Naive thymus-derived CD8-positive, alpha-beta T cell (primary cell): Measurements from ENCODE around the gene CLIC3. TPM values are rescaled to one million over a fixed set of nuclear protein-coding genes. Genes with fewer than 3 reads are reported as not detected.

Experiments used
- ATAC-seq, 2 donors: fragments of 150-1000 bp; cut with Tn5 transposase in 1 of 2; sonication (Bioruptor Pico), chemical (Tn5 transposase) in 1 of 2; 1 replicate in 1 of 2; 2 replicates in 1 of 2; pipeline ENCODE4 v1.10.0; 2021; ENCODE audit warnings: mild to moderate bottlenecking in 2 of 2, moderate library complexity in 2 of 2
- POLR2A ChIA-PET: fragments of 350-600 bp; sonication (Branson Sonifier 250); formaldehyde crosslinking; loops from one replicate; lab custom pipeline; 2021; ENCODE audit warnings: antibody characterized with exemption; lab: Charles Lee
- DNase-seq, 10 donors: peaks; one replicate each; pipeline versions ENCODE4 v3.0.0 to v3.0.0-alpha.2; 2020 to 2022
- H3K27ac Mint-ChIP-seq, 10 donors: one replicate each; pipeline ENCODE4 v1.8.0; 2020 to 2022; ENCODE audit warnings: mild to moderate bottlenecking in 10 of 10, mixed read lengths in 10 of 10, moderate library complexity in 4 of 10, inconsistent platforms in 1 of 10
- H3K27me3 Mint-ChIP-seq, 5 donors: one replicate each; pipeline ENCODE4 v1.8.0; 2021 to 2022; ENCODE audit warnings: mixed read lengths in 5 of 5
- H3K36me3 Mint-ChIP-seq, 3 donors: one replicate each; pipeline ENCODE4 v1.8.0; 2020 to 2022; ENCODE audit warnings: mixed read lengths in 3 of 3, mild to moderate bottlenecking in 2 of 3, inconsistent platforms in 1 of 3
- H3K4me1 Mint-ChIP-seq, 4 donors: one replicate each; pipeline ENCODE4 v1.8.0; 2021 to 2022; ENCODE audit warnings: mixed read lengths in 4 of 4
- H3K4me3 Mint-ChIP-seq, 10 donors: one replicate each; pipeline ENCODE4 v1.8.0; 2020 to 2022; ENCODE audit warnings: mild to moderate bottlenecking in 10 of 10, mixed read lengths in 10 of 10, moderate library complexity in 6 of 10, inconsistent platforms in 1 of 10
- H3K9me3 Mint-ChIP-seq, 9 donors: one replicate each; pipeline ENCODE4 v1.8.0; 2020 to 2022; ENCODE audit warnings: mixed read lengths in 9 of 9, mild to moderate bottlenecking in 3 of 9, inconsistent platforms in 1 of 9, moderate library complexity in 1 of 9
- polyA plus RNA-seq, 3 donors: library from polyadenylated mRNA; unstranded; fragments of 300-500 nt; fragmentation: Illumina TruSeq; gene quantifications; one replicate each; pipeline ENCODE4 v1.2.3, GENCODE V29; 2021
- total RNA-seq, 8 experiments: library from RNA in 2 of 8; stranded (reverse) in 2 of 8; gene quantifications; one replicate each; pipeline ENCODE4 v1.2.3 and lab custom pipeline; 2021 to 2026

The CLIC3 gene
- total and polyA plus RNA-seq, 5 experiments from 2014 or later = 7.0 to 30.2 (median 13.5) TPM

GRCh38 chr9:136964833-136965422 is 31.4 kb downstream of the CLIC3 start:
- Mint-ChIP-seq H3K27ac (peak overlapping the region in 5 of 10 donors; percentile 56 to 94 (median 83)), H3K4me1 (peaks cover 19 to 52% (median 46%) of the 10 kb centered on the region in 4 donors), H3K36me3 (no peaks in the 10 kb centered on the region), H3K9me3 (no peaks in the 10 kb centered on the region), H3K4me3 (peak overlapping the region in 7 of 10 donors; percentile 19 to 76 (median 33)), H3K27me3 (no peaks in the 10 kb centered on the region)
- DNase-seq (no peak), ATAC-seq (no peak)
- POLR2A ChIA-PET = interaction anchor here (1.1 to 1.8 kb wide), 3 partner anchors 10 to 27 kb away, joined by 4 to 7 read pairs (median 5); partner anchors contain the start of gene PAXX

GRCh38 chr9:136964171-136964689 is 32.1 kb downstream of the CLIC3 start:
- Mint-ChIP-seq H3K9me3 (no peaks in the 10 kb centered on the region), H3K27me3 (no peaks in the 10 kb centered on the region)

GRCh38 chr9:136963751-136964150 is 32.6 kb downstream of the CLIC3 start:
- ATAC-seq (no peak), DNase-seq (no peak)
- no peaks in the 10 kb centered on the region for H3K36me3 Mint-ChIP-seq
- POLR2A ChIA-PET = interaction anchor here (0.6 to 0.9 kb wide), 2 partner anchors 11 to 85 kb away, joined by 3 to 5 read pairs; partner anchors contain the start of gene LCN12
- no peak overlapping the region for H3K4me3 Mint-ChIP-seq
- H3K27ac Mint-ChIP-seq = no peak overlapping the region
- no peaks in the 10 kb centered on the region for H3K27me3 Mint-ChIP-seq
- no peaks in the 10 kb centered on the region for H3K9me3 Mint-ChIP-seq
- peaks cover 19 to 64% (median 52%) of the 10 kb centered on the region in 4 donors for H3K4me1 Mint-ChIP-seq

More at GRCh38 chr9:136964171-136964689, 32.1 kb downstream of the CLIC3 start:
- Mint-ChIP-seq H3K27ac (peak overlapping the region in 1 of 10 donors; percentile 18), H3K4me1 (peaks cover 19 to 59% (median 50%) of the 10 kb centered on the region in 4 donors), H3K36me3 (no peaks in the 10 kb centered on the region), H3K4me3 (peak overlapping the region in 4 of 10 donors; percentile 29 to 53 (median 44))
- DNase-seq (no peak), ATAC-seq (no peak)
- POLR2A ChIA-PET = interaction anchor here (1.1 to 1.8 kb wide), 2 partner anchors 9 to 28 kb away, joined by 4 to 7 read pairs; partner anchors contain the start of gene PAXX

GRCh38 chr9:136963341-136963740 is 33.0 kb downstream of the CLIC3 start:
- Mint-ChIP-seq H3K27me3 (no peaks in the 10 kb centered on the region), H3K9me3 (no peaks in the 10 kb centered on the region), H3K27ac (peak overlapping the region in 3 of 10 donors; percentile 26 to 79 (median 70)), H3K4me3 (peak overlapping the region in 1 of 10 donors; percentile 35), H3K4me1 (peaks cover 19 to 66% (median 55%) of the 10 kb centered on the region in 4 donors), H3K36me3 (no peaks in the 10 kb centered on the region)
- POLR2A ChIA-PET = interaction anchor here (0.6 to 1.8 kb wide), 3 partner anchors 9 to 84 kb away, joined by 3 to 5 read pairs (median 4); partner anchors contain the start of gene LCN12
- no peak for ATAC-seq
- no peak for DNase-seq

GRCh38 chr9:136962701-136963248 is 33.6 kb downstream of the CLIC3 start:
- peak overlapping the region in 1 of 10 donors; percentile 35 for H3K4me3 Mint-ChIP-seq
- POLR2A ChIA-PET = interaction anchor here (0.6 to 1.8 kb wide), 4 partner anchors 9 to 84 kb away, joined by 3 to 5 read pairs (median 4); partner anchors contain the start of gene LCN12
- no peak for ATAC-seq

GRCh38 chr9:136962163-136962562 is 34.2 kb downstream of the CLIC3 start:
- no peaks in the 10 kb centered on the region for H3K27me3 Mint-ChIP-seq
- H3K9me3 Mint-ChIP-seq = peaks cover 0 to under 1% (median 0%) of the 10 kb centered on the region in 9 donors
- POLR2A ChIA-PET = interaction anchor here (0.8 to 1.8 kb wide), 3 partner anchors 10 to 16 kb away, joined by 3 to 4 read pairs (median 4); no protein-coding TSS in a partner anchor
- H3K27ac Mint-ChIP-seq = peak overlapping the region in 5 of 10 donors; percentile 25 to 69 (median 38)
- peak overlapping the region in 3 of 10 donors; percentile 1 to 24 (median 8) for H3K4me3 Mint-ChIP-seq
- ATAC-seq = no peak
- H3K36me3 Mint-ChIP-seq = no peaks in the 10 kb centered on the region
- H3K4me1 Mint-ChIP-seq = peaks cover 18 to 66% (median 57%) of the 10 kb centered on the region in 4 donors
- DNase-seq = no peak

More at GRCh38 chr9:136962701-136963248, 33.6 kb downstream of the CLIC3 start:
- Mint-ChIP-seq H3K36me3 (no peaks in the 10 kb centered on the region), H3K9me3 (no peaks in the 10 kb centered on the region), H3K27me3 (no peaks in the 10 kb centered on the region), H3K27ac (peak overlapping the region; percentile 26 to 85 (median 71)), H3K4me1 (peaks cover 19 to 66% (median 58%) of the 10 kb centered on the region in 4 donors)
- DNase-seq = no peak

GRCh38 chr9:136961279-136962065 is 34.9 kb downstream of the CLIC3 start:
- H3K9me3 Mint-ChIP-seq = peaks cover 0 to 7% (median 0%) of the 10 kb centered on the region in 9 donors
- no peaks in the 10 kb centered on the region for H3K36me3 Mint-ChIP-seq
- peaks cover 20 to 70% (median 57%) of the 10 kb centered on the region in 4 donors for H3K4me1 Mint-ChIP-seq
- DNase-seq (no peak), ATAC-seq (no peak)
- peak overlapping the region in 4 of 10 donors; percentile 14 to 63 (median 24) for H3K4me3 Mint-ChIP-seq
- POLR2A ChIA-PET = interaction anchor here (0.6 to 1.8 kb wide), 4 partner anchors 11 to 42 kb away, joined by 3 to 4 read pairs (median 4); no protein-coding TSS in a partner anchor
- H3K27me3 Mint-ChIP-seq = no peaks in the 10 kb centered on the region
- H3K27ac Mint-ChIP-seq = peak overlapping the region in 8 of 10 donors; percentile 34 to 93 (median 46)

GRCh38 chr9:136960938-136961275 is 35.5 kb downstream of the CLIC3 start:
- H3K4me3 Mint-ChIP-seq = peak overlapping the region in 5 of 10 donors; percentile 14 to 78 (median 63)
- POLR2A ChIA-PET = interaction anchor here (1.0 to 2.3 kb wide), 5 partner anchors 10 to 32 kb away, joined by 4 to 12 read pairs (median 8); partner anchors contain the start of genes PAXX and PTGDS
- ATAC-seq (no peak), DNase-seq (no peak)
- peak overlapping the region in 7 of 10 donors; percentile 27 to 93 (median 62) for H3K27ac Mint-ChIP-seq
- H3K27me3 Mint-ChIP-seq = no peaks in the 10 kb centered on the region
- H3K4me1 Mint-ChIP-seq = peaks cover 19 to 67% (median 54%) of the 10 kb centered on the region in 4 donors
- H3K9me3 Mint-ChIP-seq = peaks cover 0 to 11% (median 0%) of the 10 kb centered on the region in 9 donors
- H3K36me3 Mint-ChIP-seq = no peaks in the 10 kb centered on the region

GRCh38 chr9:136960212-136960937 is 36.0 kb downstream of the CLIC3 start:
- Mint-ChIP-seq H3K4me1 (peaks cover 15 to 63% (median 49%) of the 10 kb centered on the region in 4 donors), H3K27me3 (no peaks in the 10 kb centered on the region), H3K9me3 (peaks cover 0 to 11% (median 0%) of the 10 kb centered on the region in 9 donors), H3K36me3 (no peaks in the 10 kb centered on the region), H3K27ac (peak overlapping the region; percentile 58 to 94 (median 88)), H3K4me3 (peak overlapping the region in 9 of 10 donors; percentile 18 to 82 (median 69))
- DNase-seq (no peak), ATAC-seq (peak; percentile 67 to 80)
- POLR2A ChIA-PET = interaction anchor here (1.0 to 2.3 kb wide), 9 partner anchors 10 to 94 kb away, joined by 3 to 12 read pairs (median 5); partner anchors contain the start of genes C8G, PAXX and PTGDS

GRCh38 chr9:136958898-136959850 is 37.2 kb downstream of the CLIC3 start:
- H3K9me3 Mint-ChIP-seq = peaks cover 0 to 11% (median 0%) of the 10 kb centered on the region in 9 donors
- peak overlapping the region in 5 of 10 donors; percentile 34 to 93 (median 72) for H3K27ac Mint-ChIP-seq
- no peaks in the 10 kb centered on the region for H3K27me3 Mint-ChIP-seq
- ATAC-seq (no peak), DNase-seq (no peak)
- H3K4me3 Mint-ChIP-seq = peak overlapping the region in 3 of 10 donors; percentile 63 to 78 (median 74)
- POLR2A ChIA-PET = interaction anchor here (0.8 to 2.3 kb wide), 11 partner anchors 9 to 96 kb away, joined by 3 to 12 read pairs (median 3); partner anchors contain the start of genes C8G, CLIC3 and PAXX
- H3K36me3 Mint-ChIP-seq = no peaks in the 10 kb centered on the region
- H3K4me1 Mint-ChIP-seq = peaks cover 14 to 65% (median 43%) of the 10 kb centered on the region in 4 donors
